HUES64 (cell line): ENCODE data around the gene POLR1A.

Experiments used
- H3K27ac ChIP-seq: 2 replicates; pipeline ENCODE4 v1.7.0; 2013; ENCODE audit warnings: low read depth, low read length, inconsistent platforms
- H3K27me3 ChIP-seq: 2 replicates; pipeline ENCODE4 v1.6.1; 2013; ENCODE audit warnings: mild to moderate bottlenecking, low read length; ENCODE audit not compliant: insufficient read depth
- H3K36me3 ChIP-seq: 2 replicates; pipeline ENCODE4 v1.6.1; 2013; ENCODE audit warnings: mild to moderate bottlenecking, low read length; ENCODE audit not compliant: insufficient read depth
- H3K4me1 ChIP-seq: 2 replicates; pipeline ENCODE4 v1.6.1; 2013; ENCODE audit warnings: mild to moderate bottlenecking, low read length, moderate library complexity; ENCODE audit not compliant: insufficient read depth
- H3K4me3 ChIP-seq: 2 replicates; pipeline ENCODE4 v1.5.1; 2013; ENCODE audit warnings: mild to moderate bottlenecking, low read length, moderate library complexity
- H3K9ac ChIP-seq: 2 replicates; pipeline ENCODE4 v1.6.1; 2013; ENCODE audit warnings: mild to moderate bottlenecking, low read depth, low read length
- H3K9me3 ChIP-seq: 2 replicates; pipeline ENCODE4 v1.6.1; 2013; ENCODE audit warnings: low read depth, low read length; ENCODE audit not compliant: insufficient read depth
- WGBS: fragments of 150-250, 120-280 bp; methylation state at CpG from one replicate; pipeline ENCODE4 v1.1.7; 2013; ENCODE audit warnings: missing lambda C conversion rate; 5-methylcytosine and 5-hydroxymethylcytosine counted together

Gene POLR1A

GRCh38 chr2:85983766-85984165 is 121.9 kb downstream of the POLR1A start:
- WGBS: 93% methylated on average over 5 of the region's 6 CpGs
- no peak overlapping the region for H3K9ac ChIP-seq
- no peaks in the 10 kb centered on the region for H3K4me1 ChIP-seq
- H3K27me3 ChIP-seq: no peaks in the 10 kb centered on the region
- H3K36me3 ChIP-seq: no peaks in the 10 kb centered on the region
- H3K4me3 ChIP-seq: no peak overlapping the region
- no peaks in the 10 kb centered on the region for H3K9me3 ChIP-seq
- no peak overlapping the region for H3K27ac ChIP-seq

DNA sequence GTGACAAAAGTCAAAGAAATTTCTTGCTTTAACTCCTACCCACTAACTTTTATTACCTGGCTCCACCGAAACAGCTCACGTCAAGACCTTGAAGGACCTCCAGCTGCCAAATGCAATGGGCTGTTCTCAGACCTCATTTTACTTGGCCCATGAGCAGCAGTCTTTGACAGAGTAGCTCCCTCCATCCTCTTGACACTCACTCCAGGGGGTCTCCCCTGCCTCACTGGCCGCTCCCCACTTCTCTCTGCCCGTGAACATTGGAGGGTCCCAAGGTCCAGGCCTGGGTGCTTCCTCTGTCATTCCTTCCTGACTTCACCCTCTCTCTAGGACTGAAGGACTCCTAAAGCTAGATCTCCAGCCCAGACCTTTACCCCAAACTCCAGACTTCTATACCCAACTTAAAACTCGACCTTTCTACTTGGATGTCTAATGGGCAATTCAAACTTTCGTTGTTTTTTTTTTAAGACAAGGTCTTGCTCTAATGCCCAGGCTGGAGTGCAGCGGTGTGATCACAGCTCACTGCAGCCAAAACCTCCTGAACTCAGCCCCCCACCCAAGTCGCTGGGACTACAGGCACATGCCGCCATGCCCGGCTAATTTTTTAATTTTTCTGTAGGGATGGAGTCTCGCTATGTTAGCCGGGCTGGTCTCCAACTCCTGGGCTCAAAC is 124.0 kb downstream of the POLR1A start:
- H3K27ac ChIP-seq: no peak overlapping the region
- H3K36me3 ChIP-seq: no peaks in the 10 kb centered on the region
- no peaks in the 10 kb centered on the region for H3K9me3 ChIP-seq
- 96% methylated on average over 12 of the region's 12 CpGs for WGBS
- no peaks in the 10 kb centered on the region for H3K27me3 ChIP-seq
- H3K4me3 ChIP-seq: no peak overlapping the region
- no peak overlapping the region for H3K9ac ChIP-seq
- no peaks in the 10 kb centered on the region for H3K4me1 ChIP-seq

DNA sequence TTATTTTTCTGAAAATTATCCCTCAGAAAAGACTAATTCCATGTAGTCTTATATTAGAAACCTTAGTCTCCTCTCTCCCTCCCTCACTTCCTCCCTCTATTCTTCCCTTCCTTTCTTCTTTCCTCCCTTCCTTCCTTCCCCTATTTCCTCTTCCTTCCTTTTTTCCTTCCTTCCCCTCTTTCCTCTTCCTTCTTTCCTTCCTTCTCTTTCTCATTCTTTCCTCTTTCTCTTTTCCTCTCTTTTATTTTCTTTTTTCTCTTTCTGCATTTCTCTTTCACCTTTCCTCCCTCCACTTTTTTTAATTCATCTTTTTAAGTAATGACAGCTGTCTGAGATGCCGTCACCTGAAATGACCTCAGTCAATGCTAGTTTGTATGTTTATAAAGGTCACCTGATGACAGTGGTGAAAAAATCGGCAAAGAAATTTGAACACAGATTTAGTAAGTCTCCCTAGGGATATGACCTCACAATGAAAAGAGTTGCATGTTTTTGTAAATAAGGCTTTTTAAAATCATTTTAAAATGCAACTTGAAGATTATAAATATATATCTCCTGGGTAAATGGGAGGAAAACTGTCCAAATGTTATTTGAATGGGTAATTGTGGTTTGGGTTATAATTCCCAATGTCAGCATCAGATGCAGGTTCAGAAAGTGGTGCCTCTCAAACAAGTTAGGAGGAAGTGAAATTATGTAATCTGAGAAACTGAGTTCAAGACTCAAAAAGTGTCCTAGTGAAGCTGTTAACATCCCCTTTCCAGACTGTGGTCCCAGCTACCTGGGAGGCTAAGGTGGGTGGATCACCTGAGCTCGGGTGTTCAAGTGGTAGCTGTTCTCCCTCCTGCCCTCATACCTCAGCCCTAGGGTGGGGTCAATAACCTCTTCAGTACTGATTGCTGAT is 126.6 kb downstream of the POLR1A start:
- H3K4me3 ChIP-seq: no peak overlapping the region
- no peaks in the 10 kb centered on the region for H3K36me3 ChIP-seq
- no peaks in the 10 kb centered on the region for H3K27me3 ChIP-seq
- no peaks in the 10 kb centered on the region for H3K4me1 ChIP-seq
- WGBS: 93% methylated on average over 3 of the region's 3 CpGs
- H3K9ac ChIP-seq: no peak overlapping the region
- no peaks in the 10 kb centered on the region for H3K9me3 ChIP-seq
- no peak overlapping the region for H3K27ac ChIP-seq

DNA sequence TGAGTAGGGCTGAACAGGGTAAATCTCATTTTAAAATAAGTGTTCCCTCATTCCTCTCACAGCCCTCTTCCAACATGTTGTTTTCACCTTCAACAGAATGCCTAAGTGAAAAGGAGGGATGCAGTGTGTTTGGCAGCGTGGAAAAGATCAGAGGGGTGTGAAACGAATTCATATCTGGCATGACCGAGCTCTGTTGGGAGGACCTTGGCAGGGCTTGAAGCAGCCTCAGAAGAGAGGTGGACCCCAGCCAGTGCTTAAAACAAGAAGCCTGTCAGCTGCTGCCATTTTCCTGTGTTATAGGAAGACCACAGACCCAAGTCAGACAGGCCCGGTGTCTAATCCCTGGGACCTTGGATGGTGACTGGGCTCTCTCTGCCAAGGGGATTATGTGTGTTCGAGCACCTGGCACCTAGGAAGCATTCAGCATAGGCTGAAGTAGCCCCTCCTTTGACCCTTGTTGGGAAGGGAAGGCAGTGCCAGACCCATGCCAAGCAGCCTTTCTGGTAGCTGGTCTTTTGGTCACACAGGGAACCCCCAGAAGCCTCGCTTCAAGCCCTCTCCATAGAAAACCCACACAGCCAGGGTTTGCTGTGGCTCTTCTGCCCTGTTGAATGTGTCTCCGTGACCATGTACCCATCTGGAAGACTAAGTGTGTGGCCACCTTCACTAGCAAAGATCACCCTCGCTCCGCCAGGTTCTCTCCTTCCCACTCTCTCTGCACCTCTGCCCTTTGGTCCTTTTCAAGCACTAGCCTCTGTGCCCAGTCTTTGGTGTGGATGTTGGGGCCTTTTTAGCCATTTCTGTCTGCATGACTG is 129.4 kb downstream of the POLR1A start:
- Histone ChIP-seq H3K27me3 (no peaks in the 10 kb centered on the region), H3K9ac (no peak overlapping the region), H3K4me1 (no peaks in the 10 kb centered on the region), H3K9me3 (peaks cover 12% of the 10 kb centered on the region), H3K27ac (no peak overlapping the region), H3K4me3 (no peak overlapping the region), H3K36me3 (no peaks in the 10 kb centered on the region)
- WGBS: 92% methylated on average over 9 of the region's 9 CpGs

DNA sequence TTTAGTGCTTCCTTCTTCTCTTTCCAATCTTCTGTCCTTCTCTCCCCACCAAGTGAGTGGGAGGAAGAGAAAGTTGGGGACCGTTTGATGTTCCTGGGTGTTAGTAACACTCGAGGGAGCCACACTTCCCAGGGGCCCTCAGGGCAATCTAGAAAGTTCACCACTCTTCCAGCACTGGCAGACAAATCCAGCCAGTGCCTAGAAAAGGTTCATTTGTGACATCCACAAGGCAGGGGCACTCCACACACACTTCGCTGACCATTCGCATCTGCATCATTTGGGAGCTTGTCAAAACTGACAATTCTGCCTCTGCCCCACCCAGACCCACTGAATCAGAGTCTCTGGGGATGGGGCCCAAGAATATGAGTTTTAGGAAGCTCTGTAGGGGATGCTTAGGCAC is 130.1 kb downstream of the POLR1A start:
- Histone ChIP-seq H3K36me3 (no peaks in the 10 kb centered on the region), H3K27ac (no peak overlapping the region)
- WGBS: 97% methylated on average over 4 of the region's 4 CpGs

GRCh38 chr2:85974390-85974789 is 131.3 kb downstream of the POLR1A start:
- no peaks in the 10 kb centered on the region for H3K4me1 ChIP-seq
- no peaks in the 10 kb centered on the region for H3K36me3 ChIP-seq
- H3K27ac ChIP-seq: no peak overlapping the region
- H3K9me3 ChIP-seq: peaks cover 18% of the 10 kb centered on the region
- H3K27me3 ChIP-seq: no peaks in the 10 kb centered on the region
- H3K4me3 ChIP-seq: no peak overlapping the region
- WGBS: 89% methylated on average over 1 of the region's 1 CpG
- H3K9ac ChIP-seq: no peak overlapping the region

More for the DNA sequence above, 130.1 kb downstream of the POLR1A start:
- Histone ChIP-seq H3K4me3 (no peak overlapping the region), H3K4me1 (no peaks in the 10 kb centered on the region), H3K27me3 (no peaks in the 10 kb centered on the region), H3K9ac (no peak overlapping the region), H3K9me3 (peaks cover 17% of the 10 kb centered on the region)

DNA sequence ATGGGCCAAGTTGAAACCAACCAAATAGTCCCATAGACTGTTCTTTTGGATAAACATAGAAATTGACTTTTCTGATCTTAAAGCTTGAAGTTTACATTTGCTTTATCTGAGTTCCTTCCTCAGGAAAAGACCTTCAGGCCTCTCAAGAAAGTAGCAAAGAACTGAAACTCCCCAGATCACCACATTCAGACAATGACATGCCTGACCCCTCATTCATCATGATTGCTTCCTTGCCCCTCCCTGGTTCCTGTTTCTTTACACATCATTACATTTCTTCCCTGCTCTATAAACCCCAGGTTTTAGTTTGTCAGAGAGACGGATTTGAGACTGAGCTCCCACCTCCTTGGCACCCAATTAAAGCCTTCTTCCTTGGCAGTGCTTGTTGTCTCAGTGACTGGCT is 133.3 kb downstream of the POLR1A start:
- Histone ChIP-seq H3K27me3 (no peaks in the 10 kb centered on the region), H3K27ac (no peak overlapping the region), H3K9me3 (peaks cover 18% of the 10 kb centered on the region), H3K4me3 (no peak overlapping the region), H3K4me1 (no peaks in the 10 kb centered on the region), H3K9ac (no peak overlapping the region), H3K36me3 (no peaks in the 10 kb centered on the region)
- WGBS: 91% methylated on average over 1 of the region's 1 CpG

- Histone ChIP-seq H3K27ac (no peak overlapping the region), H3K4me3 (no peak overlapping the region), H3K9ac (no peak overlapping the region), H3K27me3 (no peaks in the 10 kb centered on the region), H3K36me3 (no peaks in the 10 kb centered on the region), H3K4me1 (no peaks in the 10 kb centered on the region), H3K9me3 (peaks cover 18% of the 10 kb centered on the region)
Observed at GRCh38 chr2:85971366-85971765, 134.3 kb downstream of the POLR1A start.
